Breast epithelium (tissue), 4 donors: Measurements from ENCODE around the gene PTPRN2. TPM values are rescaled to one million over a fixed set of nuclear protein-coding genes. Genes with fewer than 3 reads are reported as not detected.

Source experiments
- DNase-seq, 2 donors: peaks; one replicate each; pipeline ENCODE4 v3.0.0-alpha.2; 2019; ENCODE audit warnings: low spot score in 2 of 2
- H3K27ac ChIP-seq, 2 donors: fragments of 200-600 bp; sonication (generic) in 1 of 2; one replicate each; pipeline ENCODE4 v1.5.1; 2016 to 2019; ENCODE audit warnings: mild to moderate bottlenecking in 1 of 2
- H3K27me3 ChIP-seq, 2 donors: fragments of 200-600 bp; sonication (generic) in 1 of 2; one replicate each; pipeline versions ENCODE4 v1.5.1 to v1.6.0; 2017 to 2019; ENCODE audit warnings: control low read depth in 1 of 2, mild to moderate bottlenecking in 1 of 2
- H3K36me3 ChIP-seq: fragments of 200-600 bp; one replicate; pipeline ENCODE4 v1.5.1; 2019
- H3K4me1 ChIP-seq, 2 donors: fragments of 200-600 bp; sonication (generic); one replicate each; pipeline ENCODE4 v1.5.1; 2016 to 2019; ENCODE audit warnings: control low read depth in 1 of 2
- H3K4me3 ChIP-seq, 3 donors: fragments of 200-600 bp; sonication (generic); 1 replicate in 2 of 3; 2 replicates in 1 of 3; pipeline ENCODE4 v1.5.1; 2016 to 2019; ENCODE audit warnings: mild to moderate bottlenecking in 3 of 3, moderate library complexity in 2 of 3
- H3K9me3 ChIP-seq, 2 donors: fragments of 200-600 bp; sonication (generic) in 1 of 2; one replicate each; pipeline ENCODE4 v1.5.1; 2016 to 2019; ENCODE audit warnings: control low read depth in 1 of 2
- POLR2A ChIP-seq: fragments of 450-650 bp; IDR thresholded peaks from one replicate; pipeline ENCODE4 v1.6.1; 2016; ENCODE audit warnings: antibody characterized with exemption, mild to moderate bottlenecking, moderate library complexity
- POLR2AphosphoS5 ChIP-seq, 3 donors: sonication (generic); formaldehyde crosslinking; IDR thresholded peaks; one replicate each; pipeline ENCODE4 v1.6.1; 2017; ENCODE audit warnings: antibody characterized with exemption in 3 of 3
- intact Hi-C: fragments of 100-400 bp; cut with DNase I; formaldehyde crosslinking; loops from one replicate; pipeline ENCODE4 v1.15.1; 2023; ENCODE audit warnings: low total_unique reads
- total RNA-seq, 3 donors: library from RNA; depleted of rRNA; stranded (reverse); fragments of >200 nt; gene quantifications; one replicate each; pipeline ENCODE4 v1.1.0, GENCODE V29; 2016
- TF ChIP-seq, protein P1 (sequence below), 3 donors: fragments of 450-650 bp; IDR thresholded peaks; one replicate each; pipeline ENCODE4 v1.5.1; 2016 to 2017; ENCODE audit warnings: antibody characterized with exemption in 3 of 3, mild to moderate bottlenecking in 3 of 3, moderate library complexity in 3 of 3

Gene PTPRN2
- total RNA-seq, 3 donors from 2014 or later, result 1.6 to 2.2 (median 2.2) TPM

DNA sequence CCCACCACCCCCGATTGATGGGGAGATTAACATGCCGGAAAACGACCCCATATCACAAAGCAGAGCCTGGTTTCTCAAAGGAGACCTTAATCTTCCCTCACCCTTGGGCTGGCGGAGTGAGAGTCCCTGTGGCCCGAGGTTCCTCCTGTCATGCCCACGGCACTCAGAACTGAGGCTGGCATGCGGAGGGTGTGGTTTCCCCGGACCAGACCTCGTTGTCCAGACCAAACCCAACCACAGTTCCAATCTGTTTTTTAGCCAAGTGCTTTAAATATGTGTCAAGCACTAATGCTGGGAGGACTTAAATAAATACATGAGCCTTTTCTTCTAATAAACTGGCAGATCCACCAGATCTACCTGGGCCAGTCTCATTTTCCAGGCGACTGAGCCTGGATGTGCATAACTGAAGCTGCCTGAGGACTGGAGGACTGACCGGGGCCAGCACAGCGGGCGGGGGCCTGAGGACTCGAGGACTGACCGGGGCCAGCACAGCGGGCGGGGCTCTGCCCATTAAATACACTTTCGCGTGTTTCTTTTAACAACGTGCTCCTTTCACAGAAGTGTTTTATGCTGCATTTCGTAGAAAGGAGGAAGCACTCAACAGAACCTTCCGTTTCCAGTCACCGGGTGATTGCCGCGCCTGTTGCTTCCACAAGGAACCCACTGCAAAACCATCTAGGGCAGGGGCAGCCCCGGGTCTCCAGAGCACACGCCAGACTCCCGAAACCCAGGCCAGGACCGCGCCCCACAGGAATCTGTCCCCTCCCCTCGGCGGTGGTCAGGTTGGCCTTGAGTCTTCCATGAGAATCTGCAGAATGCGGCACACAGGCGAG lies 334.6 kb downstream of the PTPRN2 start:
- H3K4me1 ChIP-seq, result no peaks in the 10 kb centered on the region
- H3K36me3 ChIP-seq, result no peaks in the 10 kb centered on the region
- H3K9me3 ChIP-seq, result peaks cover 0 to 8% of the 10 kb centered on the region in 2 donors
- TF ChIP-seq POLR2AphosphoS5 (IDR thresholded peaks at IDR 0.05), result no peak
- TF ChIP-seq, protein P1, sequence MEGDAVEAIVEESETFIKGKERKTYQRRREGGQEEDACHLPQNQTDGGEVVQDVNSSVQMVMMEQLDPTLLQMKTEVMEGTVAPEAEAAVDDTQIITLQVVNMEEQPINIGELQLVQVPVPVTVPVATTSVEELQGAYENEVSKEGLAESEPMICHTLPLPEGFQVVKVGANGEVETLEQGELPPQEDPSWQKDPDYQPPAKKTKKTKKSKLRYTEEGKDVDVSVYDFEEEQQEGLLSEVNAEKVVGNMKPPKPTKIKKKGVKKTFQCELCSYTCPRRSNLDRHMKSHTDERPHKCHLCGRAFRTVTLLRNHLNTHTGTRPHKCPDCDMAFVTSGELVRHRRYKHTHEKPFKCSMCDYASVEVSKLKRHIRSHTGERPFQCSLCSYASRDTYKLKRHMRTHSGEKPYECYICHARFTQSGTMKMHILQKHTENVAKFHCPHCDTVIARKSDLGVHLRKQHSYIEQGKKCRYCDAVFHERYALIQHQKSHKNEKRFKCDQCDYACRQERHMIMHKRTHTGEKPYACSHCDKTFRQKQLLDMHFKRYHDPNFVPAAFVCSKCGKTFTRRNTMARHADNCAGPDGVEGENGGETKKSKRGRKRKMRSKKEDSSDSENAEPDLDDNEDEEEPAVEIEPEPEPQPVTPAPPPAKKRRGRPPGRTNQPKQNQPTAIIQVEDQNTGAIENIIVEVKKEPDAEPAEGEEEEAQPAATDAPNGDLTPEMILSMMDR (IDR thresholded peaks at IDR 0.05), result no peak
- TF ChIP-seq POLR2A, result no peak
- H3K27ac ChIP-seq, result no peak overlapping the region
- intact Hi-C loops, result no loop called here
- DNase-seq, result peak in 1 of 2 donors; percentile 44
- no peak overlapping the region for H3K4me3 ChIP-seq
- no peaks in the 10 kb centered on the region for H3K27me3 ChIP-seq

DNA sequence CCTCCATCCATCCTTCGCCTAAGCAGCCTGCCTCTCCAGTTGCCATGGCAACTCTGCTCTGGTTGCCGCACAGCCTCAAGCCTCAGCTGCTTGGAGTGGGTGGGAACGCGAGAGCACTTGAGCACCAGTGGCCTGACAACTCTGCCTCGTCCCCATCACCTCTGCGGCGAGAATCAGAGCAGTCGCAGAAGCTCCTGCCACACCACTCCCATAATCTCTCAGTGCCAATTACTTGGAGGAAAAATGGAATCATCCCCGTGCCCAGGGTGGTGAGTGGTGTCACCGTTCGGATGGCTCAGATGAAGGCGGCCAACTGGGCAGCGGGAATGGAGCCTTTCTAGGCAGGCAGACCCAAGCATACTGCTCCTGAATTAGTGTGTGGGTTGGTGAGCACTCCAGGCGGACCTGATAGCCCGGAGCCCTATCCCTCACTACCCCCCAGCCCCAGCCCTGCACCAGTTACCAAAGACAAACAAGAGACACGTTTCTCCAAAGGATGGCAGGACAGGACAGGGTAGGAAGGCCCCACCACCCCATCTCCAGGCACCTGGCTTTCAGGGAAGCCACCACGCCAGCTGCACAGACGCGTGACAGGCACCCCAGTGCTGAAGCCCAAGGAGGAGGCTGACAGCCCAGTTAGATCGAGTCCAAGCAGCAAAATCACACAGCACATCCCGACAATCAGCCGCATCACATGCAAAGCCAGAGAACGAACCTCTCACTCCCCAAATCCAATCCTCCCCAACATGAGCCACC lies 335.4 kb downstream of the PTPRN2 start:
- DNase-seq, result peak in 1 of 2 donors; percentile 42
- TF ChIP-seq POLR2AphosphoS5 (IDR thresholded peaks at IDR 0.05), result no peak
- TF ChIP-seq, protein P1 (IDR thresholded peaks at IDR 0.05), result no peak
- TF ChIP-seq POLR2A, result no peak
- intact Hi-C loops, result no loop called here
- H3K4me1 ChIP-seq, result no peaks in the 10 kb centered on the region
- no peaks in the 10 kb centered on the region for H3K27me3 ChIP-seq
- H3K27ac ChIP-seq, result no peak overlapping the region
- H3K36me3 ChIP-seq, result no peaks in the 10 kb centered on the region
- no peak overlapping the region for H3K4me3 ChIP-seq
- peaks cover 0 to 6% of the 10 kb centered on the region in 2 donors for H3K9me3 ChIP-seq

DNA sequence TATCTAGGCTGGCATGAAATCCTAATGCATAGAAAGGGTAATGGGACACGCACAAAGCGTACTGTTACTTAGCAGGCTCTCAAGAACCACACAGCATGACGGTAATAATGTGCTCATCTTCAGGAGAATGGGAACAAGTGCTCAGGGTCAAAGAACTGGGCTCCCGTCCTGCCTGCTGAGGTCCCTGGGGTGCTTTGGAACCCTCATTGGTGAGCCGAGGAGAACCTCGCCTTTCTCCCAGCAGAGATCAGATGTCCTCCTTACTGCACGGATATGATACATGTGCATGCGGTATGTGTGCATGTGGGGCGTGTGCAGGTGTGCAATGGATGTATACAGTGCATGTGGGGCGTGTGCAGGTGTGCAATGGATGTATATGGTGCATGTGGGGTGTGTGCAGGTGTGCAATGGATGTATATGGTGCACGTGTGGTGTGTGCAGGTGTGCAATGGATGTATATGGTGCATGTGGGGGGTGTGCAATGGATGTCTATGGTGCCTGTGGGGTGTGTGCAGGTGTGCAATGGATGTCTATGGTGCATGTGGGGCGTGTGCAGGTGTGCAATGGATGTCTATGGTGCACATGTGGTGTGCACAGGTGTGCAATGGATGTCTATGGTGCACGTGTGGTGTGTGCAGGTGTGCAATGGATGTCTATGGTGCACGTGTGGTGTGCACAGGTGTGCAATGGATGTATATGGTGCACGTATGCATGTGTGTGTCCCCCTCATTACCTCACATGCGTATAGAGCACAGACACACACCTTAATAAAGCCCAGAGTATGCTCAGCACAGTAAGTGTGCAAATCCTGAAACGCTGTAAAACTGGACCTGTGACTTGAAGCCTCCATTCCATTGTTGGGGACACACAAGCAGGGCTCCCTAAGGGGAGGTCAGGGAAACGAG lies 336.3 kb downstream of the PTPRN2 start:
- intact Hi-C loops, result no loop called here
- TF ChIP-seq, protein P1 (IDR thresholded peaks at IDR 0.05), result no peak
- TF ChIP-seq POLR2A, result no peak
- no peak for TF ChIP-seq POLR2AphosphoS5 (IDR thresholded peaks at IDR 0.05)
- Histone ChIP-seq H3K4me1 (no peaks in the 10 kb centered on the region), H3K27me3 (no peaks in the 10 kb centered on the region), H3K36me3 (no peaks in the 10 kb centered on the region), H3K9me3 (peaks cover 0 to 11% of the 10 kb centered on the region in 2 donors), H3K4me3 (no peak overlapping the region), H3K27ac (no peak overlapping the region)
- no peak for DNase-seq

DNA sequence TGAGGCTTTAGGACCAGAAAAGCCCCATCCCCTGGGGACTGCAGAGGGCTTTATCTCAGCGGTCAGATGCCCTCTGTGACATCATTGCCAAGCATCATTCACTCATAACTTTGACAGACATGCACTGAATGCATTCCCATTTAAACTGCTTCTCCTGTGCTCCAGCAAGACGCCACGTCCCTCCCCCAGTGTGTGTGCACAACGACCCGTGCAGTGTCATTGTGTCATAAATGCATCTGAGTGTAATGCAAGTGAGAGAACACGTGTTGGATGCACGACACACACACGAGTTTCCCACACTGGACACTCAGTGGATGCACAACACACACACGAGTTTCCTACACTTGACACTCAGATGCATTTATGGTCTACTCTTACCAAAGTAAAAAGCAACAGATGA lies 337.9 kb downstream of the PTPRN2 start:
- intact Hi-C loops, result no loop called here
- H3K27me3 ChIP-seq, result no peaks in the 10 kb centered on the region
- H3K4me1 ChIP-seq, result no peaks in the 10 kb centered on the region
- no peaks in the 10 kb centered on the region for H3K36me3 ChIP-seq
- peaks cover 0 to 11% of the 10 kb centered on the region in 2 donors for H3K9me3 ChIP-seq
- no peak overlapping the region for H3K27ac ChIP-seq
- DNase-seq, result no peak
- TF ChIP-seq, protein P1 (IDR thresholded peaks at IDR 0.05), result no peak
- no peak for TF ChIP-seq POLR2A
- no peak for TF ChIP-seq POLR2AphosphoS5 (IDR thresholded peaks at IDR 0.05)
- no peak overlapping the region for H3K4me3 ChIP-seq
